HG02623 (cell line): ENCODE data around the gene NUDT10.
"Not testable (repeated sequence)": the region's sequence is repeated elsewhere in the genome, so short reads cannot be mapped to it uniquely, and the experiment has no call there.

Experiments
- ATAC-seq: cut with Tn5 transposase; IDR thresholded peaks from one replicate; pipeline ENCODE4 v1.9.1; 2021; ENCODE audit warnings: moderate library complexity; ENCODE audit not compliant: unreplicated experiment

The NUDT10 gene

GRCh38 chrX:51332188-51332942, at the start of gene NUDT10:
TSS of gene NUDT10 (plus strand) at chrX:51332822. CDS start at chrX:51332966, 144 bp downstream.
- no peak for ATAC-seq

DNA sequence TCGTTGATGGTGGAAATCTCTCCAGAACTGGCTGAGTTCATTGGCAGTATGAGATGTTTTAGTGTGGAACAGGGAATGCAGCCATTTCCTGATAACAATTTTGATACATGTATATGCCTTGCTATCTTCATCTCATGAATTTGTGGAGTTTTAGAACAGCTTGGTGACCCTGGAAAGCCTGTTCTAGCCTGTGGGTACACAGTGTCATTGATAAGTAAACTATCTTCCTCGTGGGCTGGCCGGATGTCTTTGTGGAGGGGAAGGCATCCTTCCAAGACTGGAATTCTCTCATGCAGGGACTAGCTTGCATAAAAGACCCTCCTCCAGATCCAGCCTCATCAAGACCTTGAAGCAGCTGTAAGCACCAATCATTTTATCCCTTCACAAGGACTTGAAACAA, 40.2 kb upstream of the NUDT10 start:
- ATAC-seq, result no peak

DNA sequence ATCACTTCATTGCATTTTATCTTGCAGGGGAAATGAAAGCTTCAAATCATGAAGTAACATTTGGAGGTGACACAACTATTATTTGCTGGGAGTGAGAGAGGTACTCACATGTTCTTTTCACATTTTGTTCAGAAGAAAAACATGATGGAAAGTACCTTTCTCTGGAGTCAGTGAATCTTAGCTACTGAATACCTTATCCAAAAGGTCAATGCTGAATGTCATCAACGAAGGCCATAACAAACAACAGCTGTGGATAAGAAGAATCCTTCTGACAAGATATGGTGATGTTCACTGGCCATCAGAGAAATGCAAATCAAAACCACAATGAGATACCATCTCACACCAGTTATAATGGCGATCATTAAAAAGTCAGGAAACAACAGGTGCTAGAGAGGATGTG, 36.5 kb upstream of the NUDT10 start:
- ATAC-seq, result no peak

GRCh38 chrX:51316271-51316670, 16.4 kb upstream of the NUDT10 start:
- ATAC-seq, result no peak

DNA sequence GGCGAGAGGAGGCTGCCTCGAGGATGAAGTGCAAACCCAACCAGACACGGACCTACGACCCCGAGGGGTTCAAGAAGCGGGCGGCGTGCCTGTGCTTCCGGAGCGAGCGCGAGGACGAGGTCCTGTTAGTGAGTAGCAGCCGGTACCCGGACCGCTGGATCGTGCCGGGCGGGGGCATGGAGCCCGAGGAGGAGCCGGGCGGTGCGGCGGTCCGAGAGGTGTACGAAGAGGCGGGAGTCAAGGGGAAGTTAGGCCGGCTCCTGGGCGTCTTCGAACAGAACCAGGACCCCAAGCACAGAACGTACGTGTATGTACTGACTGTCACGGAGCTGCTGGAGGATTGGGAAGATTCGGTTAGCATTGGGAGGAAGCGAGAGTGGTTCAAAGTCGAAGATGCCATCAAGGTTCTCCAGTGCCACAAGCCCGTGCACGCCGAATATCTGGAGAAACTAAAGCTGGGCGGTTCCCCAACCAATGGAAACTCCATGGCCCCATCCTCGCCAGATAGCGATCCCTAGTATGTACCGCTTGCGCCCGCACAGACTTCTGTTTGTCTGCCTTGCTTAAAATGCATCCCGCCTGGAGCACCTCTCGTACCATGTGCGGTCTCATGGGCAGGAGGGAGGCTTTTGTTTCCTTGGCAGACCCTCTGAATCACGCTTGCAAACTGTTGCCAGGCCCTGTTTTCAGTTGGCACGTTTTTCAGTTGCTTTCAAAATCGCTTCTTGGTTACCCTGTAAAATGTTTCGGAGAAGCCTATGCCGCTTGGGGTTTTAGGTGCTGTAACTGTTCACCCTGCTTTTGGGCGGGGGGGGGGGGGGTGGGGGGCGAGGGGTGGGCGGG, 542 bp downstream of the NUDT10 start:
- ATAC-seq, result not testable (repeated sequence)

DNA sequence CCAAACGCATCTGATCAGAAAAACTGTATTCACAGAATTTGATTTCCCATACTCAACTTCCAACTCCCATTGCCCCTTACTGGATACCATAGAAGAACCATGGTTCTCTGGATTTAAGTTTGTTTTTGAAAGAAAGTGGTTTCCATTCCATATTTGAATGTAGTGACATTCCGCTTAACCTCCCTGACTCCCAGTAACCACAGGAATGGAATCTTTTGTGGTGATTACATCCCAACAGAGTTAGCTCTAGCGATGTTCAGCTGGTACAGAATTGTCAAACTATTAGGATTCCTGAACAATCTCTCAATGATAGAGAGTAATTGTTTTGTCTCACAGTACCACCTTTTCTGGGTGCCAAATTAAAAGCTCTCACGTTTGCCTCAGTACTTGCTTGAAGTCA, 1.7 kb downstream of the NUDT10 start:
- no peak for ATAC-seq

DNA sequence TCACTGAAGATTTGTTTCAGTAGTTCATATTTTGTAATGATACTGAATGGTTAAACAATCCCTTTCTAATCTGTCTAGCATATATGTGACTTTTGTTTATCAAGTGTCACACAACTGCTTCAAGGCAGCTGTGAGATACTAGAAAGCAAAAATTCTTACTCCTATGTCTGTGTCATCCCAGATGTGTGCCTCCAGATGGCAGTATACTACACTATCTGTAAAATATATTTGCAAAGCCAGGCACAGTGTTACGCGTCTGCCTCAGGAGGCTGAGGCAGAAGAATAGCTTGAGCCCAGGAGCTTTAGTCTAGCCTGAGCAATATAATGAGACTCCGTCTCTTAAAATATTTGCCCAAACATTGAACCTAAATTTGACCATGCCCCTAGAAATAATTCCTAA, 4.0 kb downstream of the NUDT10 start:
- ATAC-seq, result peak; percentile 50

GRCh38 chrX:51361251-51361650, 28.6 kb downstream of the NUDT10 start:
- ATAC-seq, result no peak

GRCh38 chrX:51376672-51377071, 44.0 kb downstream of the NUDT10 start:
- no peak for ATAC-seq
